Measurements from ENCODE around the gene KLHDC4.

- TF ChIP-seq POLR2A (IDR thresholded peaks at IDR 0.05; ENCODE audit: low read length) (no peak), GATA1 (IDR thresholded peaks at IDR 0.05; ENCODE audit: low read depth, low read length) (no peak)
These were observed 94.6 kb downstream of the KLHDC4 start for GRCh38 chr16:87671221-87671620.

All from erythroblast (primary cell).